ENCODE measurements around the gene DIAPH2. TPM values are rescaled to one million over a fixed set of nuclear protein-coding genes. Genes with fewer than 3 reads are reported as not detected.
A peak's percentile ranks its signal among the peaks of the same experiment; 100 is the strongest.

Gene DIAPH2
- total RNA-seq, 2 donors from 2014 or later: 21.5 to 51.8 TPM

GRCh38 chrX:97109730-97110129 lies 425.1 kb downstream of the DIAPH2 start:
- Histone ChIP-seq H3K27me3 (ENCODE audit: control insufficient read depth, insufficient read depth, low read length, poor library complexity, severe bottlenecking) (no peaks in the 10 kb centered on the region), H3K4me3 (ENCODE audit: low read length) (no peak overlapping the region), H3K9ac (ENCODE audit: extremely low read depth, low read length, poor library complexity, severe bottlenecking) (no peak overlapping the region), H3K9me3 (ENCODE audit: control insufficient read depth, low read length) (no peaks in the 10 kb centered on the region), H3K4me1 (ENCODE audit: control insufficient read depth, insufficient read depth, low read length) (no peaks in the 10 kb centered on the region), H3K27ac (ENCODE audit: low read depth, low read length) (no peak overlapping the region), H3K36me3 (ENCODE audit: control insufficient read depth, insufficient read depth, low read length) (no peaks in the 10 kb centered on the region)
- WGBS, 2 experiments (ENCODE audit: insufficient coverage in 1 of 2, insufficient read length in 1 of 2): no CpG with 5 or more reads among the region's 1 CpG
- Mint-ChIP-seq H3K4me1 (peaks cover 11% of the 10 kb centered on the region), H3K27me3 (ENCODE audit: insufficient read depth) (no peaks in the 10 kb centered on the region), H3K36me3 (ENCODE audit: low read depth) (peaks cover 8% of the 10 kb centered on the region), H3K9me3 (no peaks in the 10 kb centered on the region), H3K4me3 (no peak overlapping the region), H3K27ac (no peak overlapping the region)
- TF ChIP-seq CTCF (conservative IDR thresholded peaks at IDR 0.05): no peak
- no peak for DNase-seq

- H3K27ac Mint-ChIP-seq: no peak overlapping the region
- Histone ChIP-seq H3K27ac (ENCODE audit: low read depth, low read length) (no peak overlapping the region), H3K4me1 (ENCODE audit: control insufficient read depth, insufficient read depth, low read length) (no peaks in the 10 kb centered on the region), H3K9ac (ENCODE audit: extremely low read depth, low read length, poor library complexity, severe bottlenecking) (no peak overlapping the region), H3K36me3 (ENCODE audit: control insufficient read depth, insufficient read depth, low read length) (no peaks in the 10 kb centered on the region), H3K9me3 (ENCODE audit: control insufficient read depth, low read length) (no peaks in the 10 kb centered on the region), H3K27me3 (ENCODE audit: control insufficient read depth, insufficient read depth, low read length, poor library complexity, severe bottlenecking) (no peaks in the 10 kb centered on the region), H3K4me3 (ENCODE audit: low read length) (no peak overlapping the region)
- H3K36me3 Mint-ChIP-seq (ENCODE audit: low read depth): peaks cover 37% of the 10 kb centered on the region
- TF ChIP-seq CTCF (conservative IDR thresholded peaks at IDR 0.05): no peak
- no peak for DNase-seq
- peaks cover 2% of the 10 kb centered on the region for H3K4me1 Mint-ChIP-seq
- H3K27me3 Mint-ChIP-seq (ENCODE audit: insufficient read depth): no peaks in the 10 kb centered on the region
- no peak overlapping the region for H3K4me3 Mint-ChIP-seq
- H3K9me3 Mint-ChIP-seq: peaks cover 5% of the 10 kb centered on the region
Measured at GRCh38 chrX:97117572-97117971, 432.9 kb downstream of the DIAPH2 start.

- no peaks in the 10 kb centered on the region for H3K9me3 ChIP-seq (ENCODE audit: control insufficient read depth, low read length)
- H3K36me3 ChIP-seq (ENCODE audit: control insufficient read depth, insufficient read depth, low read length): no peaks in the 10 kb centered on the region
- 92% methylated on average over 12 of the region's 12 CpGs; no CpG with 5 or more reads in 1 of the 2 experiments for WGBS, 2 experiments (ENCODE audit: insufficient coverage in 1 of 2, insufficient read length in 1 of 2)
- no peak overlapping the region for H3K27ac ChIP-seq (ENCODE audit: low read depth, low read length)
- no peak for TF ChIP-seq CTCF (conservative IDR thresholded peaks at IDR 0.05)
- peak overlapping the region; percentile 75 for H3K27ac Mint-ChIP-seq
- peaks cover 36% of the 10 kb centered on the region for H3K36me3 Mint-ChIP-seq (ENCODE audit: low read depth)
- H3K4me1 ChIP-seq (ENCODE audit: control insufficient read depth, insufficient read depth, low read length): no peaks in the 10 kb centered on the region
- no peak overlapping the region for H3K9ac ChIP-seq (ENCODE audit: extremely low read depth, low read length, poor library complexity, severe bottlenecking)
- H3K4me1 Mint-ChIP-seq: peaks cover 9% of the 10 kb centered on the region
- H3K27me3 ChIP-seq (ENCODE audit: control insufficient read depth, insufficient read depth, low read length, poor library complexity, severe bottlenecking): no peaks in the 10 kb centered on the region
- peaks cover 5% of the 10 kb centered on the region for H3K9me3 Mint-ChIP-seq
- H3K4me3 ChIP-seq (ENCODE audit: low read length): no peak overlapping the region
- peak; percentile 54 for DNase-seq
- no peaks in the 10 kb centered on the region for H3K27me3 Mint-ChIP-seq (ENCODE audit: insufficient read depth)
- H3K4me3 Mint-ChIP-seq: no peak overlapping the region
Measured at GRCh38 chrX:97119474-97120109, 434.9 kb downstream of the DIAPH2 start.
